ENCODE results near the gene TP53I13. TPM values are rescaled to one million over a fixed set of nuclear protein-coding genes. Genes with fewer than 3 reads are reported as not detected.

Gene TP53I13
- total RNA-seq, 1 experiment from 2014 or later: 33.3 TPM

GRCh38 chr17:29581583-29582253 is 13.2 kb downstream of the TP53I13 start:
- H3K4me1 ChIP-seq (ENCODE audit: control insufficient read depth in 1 of 2, insufficient read depth in 2 of 2, low read length in 2 of 2): peaks cover 5 to 36% of the 10 kb centered on the region in 2 experiments; a peak in 3 of 4 replicates
- no peak overlapping the region for H3K4me3 ChIP-seq (replicated peaks in 1 of 2; ENCODE audit: low read depth in 1 of 2, low read length in 2 of 2)
- ATAC-seq (no peak), DNase-seq (ENCODE audit: low read depth, low spot score) (no peak)
- H3K27ac ChIP-seq (ENCODE audit: low read depth, low read length): 0 out of 2 replicates have a peak overlapping the region, but pooled peaks have one; percentile 37
- CTCF ChIA-PET: interaction anchor here (2.0 to 6.0 kb wide), 4 partner anchors 10 to 511 kb away, joined by 7 to 38 read pairs (median 12); partner anchors contain the start of gene ANKRD13B
- no peak overlapping the region for H3K9ac ChIP-seq (ENCODE audit: low read length)
- no peaks in the 10 kb centered on the region for H4K20me1 ChIP-seq (ENCODE audit: insufficient read depth)
- no peaks in the 10 kb centered on the region for H3K27me3 ChIP-seq (ENCODE audit: insufficient read depth, low read length)
- BruUV-seq (replicated peaks): no TSS peak
- no peaks in the 10 kb centered on the region for H3K9me2 ChIP-seq (ENCODE audit: insufficient read depth)
- intact Hi-C loops (cut with micrococcal nuclease): no loop called here
- H3K4me2 ChIP-seq (ENCODE audit: low read length): no peak overlapping the region
- H3K9me3 ChIP-seq (ENCODE audit: control insufficient read depth in 1 of 2, insufficient read depth in 1 of 2, low read depth in 1 of 2, low read length in 2 of 2): no peaks in the 10 kb centered on the region
- POLR2A ChIA-PET: interaction anchor here (2.0 kb wide), 1 partner anchor 11 kb away, joined by 6 read pairs; the partner anchor contains the start of gene ANKRD13B
- H3K36me3 ChIP-seq (ENCODE audit: control insufficient read depth in 1 of 2, insufficient read depth in 2 of 2, low read length in 2 of 2): peaks cover 6 to 10% of the 10 kb centered on the region in 2 experiments; a peak in 2 of 4 replicates
- TF ChIP-seq JUND (IDR thresholded peaks at IDR 0.05) (no peak), ATF3 (IDR thresholded peaks at IDR 0.05) (no peak), SRF (IDR thresholded peaks at IDR 0.05; ENCODE audit: low read depth) (no peak), FOSL1 (IDR thresholded peaks at IDR 0.05; ENCODE audit: low read depth) (no peak), ELF1 (IDR thresholded peaks at IDR 0.05; ENCODE audit: borderline replicate concordance, low read depth) (no peak), TCF7L2 (IDR thresholded peaks at IDR 0.05; ENCODE audit: borderline replicate concordance, extremely low read depth, insufficient read depth, insufficient read length) (no peak), RAD21 (IDR thresholded peaks at IDR 0.05; ENCODE audit: low read depth) (no peak), MAX (IDR thresholded peaks at IDR 0.05) (no peak), ZFX (IDR thresholded peaks at IDR 0.05) (no peak), ZNF274 (IDR thresholded peaks at IDR 0.05; ENCODE audit: low read depth, low read length) (no peak), ZBTB33 (IDR thresholded peaks at IDR 0.05; ENCODE audit: extremely low read depth, insufficient replicate concordance, low read length) (no peak), CBX3 (IDR thresholded peaks at IDR 0.05; ENCODE audit: low read depth) (no peak), POLR2AphosphoS5 (IDR thresholded peaks at IDR 0.05; ENCODE audit: low read depth, low read length) (no peak), POLR2A (IDR thresholded peaks at IDR 0.05; ENCODE audit: borderline replicate concordance, extremely low read depth, insufficient read depth, insufficient read length) (no peak), REST (IDR thresholded peaks at IDR 0.05; ENCODE audit: low read depth) (no peak), CTCF (IDR thresholded peaks at IDR 0.05 in 2 of 3, conservative IDR thresholded peaks at IDR 0.05 in 1 of 3; ENCODE audit: borderline replicate concordance in 1 of 3, insufficient read depth in 1 of 3, low read depth in 2 of 3, low read length in 2 of 3) (no peak), SIN3A (IDR thresholded peaks at IDR 0.05; ENCODE audit: low read depth) (no peak)
- RAD21 ChIA-PET (ENCODE audit: low non-redundant PET in 1 of 2, low total read pairs in 2 of 2, uncharacterized antibody in 2 of 2, unreplicated experiment in 2 of 2): interaction anchor here (0.6 to 1.0 kb wide), 3 partner anchors 10 to 460 kb away, joined by 3 to 4 read pairs (median 3); no protein-coding TSS in a partner anchor
- H3K79me2 ChIP-seq (ENCODE audit: insufficient read depth, low read length): peaks cover 39% of the 10 kb centered on the region
- H2AFZ ChIP-seq (ENCODE audit: low read depth, low read length, poor library complexity, severe bottlenecking): no peak overlapping the region

All from HCT116 (cell line).